Measurements from ENCODE around the gene AMBP. TPM values are rescaled to one million over a fixed set of nuclear protein-coding genes. Genes with fewer than 3 reads are reported as not detected.

The AMBP gene
- total and polyA plus RNA-seq, 2 experiments from 2014 or later, result 0.64 TPM; not detected in 1

- H3K27ac ChIP-seq, result no peak overlapping the region
- DNase-seq (ENCODE audit: low read depth in 1 of 2, low spot score in 1 of 2), result no peak
- H3K27me3 ChIP-seq, result no peaks in the 10 kb centered on the region
- H3K9me3 ChIP-seq (ENCODE audit: low read depth), result no peaks in the 10 kb centered on the region
- TF ChIP-seq, protein P1, sequence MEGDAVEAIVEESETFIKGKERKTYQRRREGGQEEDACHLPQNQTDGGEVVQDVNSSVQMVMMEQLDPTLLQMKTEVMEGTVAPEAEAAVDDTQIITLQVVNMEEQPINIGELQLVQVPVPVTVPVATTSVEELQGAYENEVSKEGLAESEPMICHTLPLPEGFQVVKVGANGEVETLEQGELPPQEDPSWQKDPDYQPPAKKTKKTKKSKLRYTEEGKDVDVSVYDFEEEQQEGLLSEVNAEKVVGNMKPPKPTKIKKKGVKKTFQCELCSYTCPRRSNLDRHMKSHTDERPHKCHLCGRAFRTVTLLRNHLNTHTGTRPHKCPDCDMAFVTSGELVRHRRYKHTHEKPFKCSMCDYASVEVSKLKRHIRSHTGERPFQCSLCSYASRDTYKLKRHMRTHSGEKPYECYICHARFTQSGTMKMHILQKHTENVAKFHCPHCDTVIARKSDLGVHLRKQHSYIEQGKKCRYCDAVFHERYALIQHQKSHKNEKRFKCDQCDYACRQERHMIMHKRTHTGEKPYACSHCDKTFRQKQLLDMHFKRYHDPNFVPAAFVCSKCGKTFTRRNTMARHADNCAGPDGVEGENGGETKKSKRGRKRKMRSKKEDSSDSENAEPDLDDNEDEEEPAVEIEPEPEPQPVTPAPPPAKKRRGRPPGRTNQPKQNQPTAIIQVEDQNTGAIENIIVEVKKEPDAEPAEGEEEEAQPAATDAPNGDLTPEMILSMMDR (IDR thresholded peaks at IDR 0.05; ENCODE audit: low read depth, low read length), result no peak
- no peaks in the 10 kb centered on the region for H3K36me3 ChIP-seq
- H3K4me3 ChIP-seq, result no peak overlapping the region
- no peaks in the 10 kb centered on the region for H3K4me1 ChIP-seq (ENCODE audit: low read depth)
These were observed 13.6 kb upstream of the AMBP start for GRCh38 chr9:114091711-114092110.

DNA sequence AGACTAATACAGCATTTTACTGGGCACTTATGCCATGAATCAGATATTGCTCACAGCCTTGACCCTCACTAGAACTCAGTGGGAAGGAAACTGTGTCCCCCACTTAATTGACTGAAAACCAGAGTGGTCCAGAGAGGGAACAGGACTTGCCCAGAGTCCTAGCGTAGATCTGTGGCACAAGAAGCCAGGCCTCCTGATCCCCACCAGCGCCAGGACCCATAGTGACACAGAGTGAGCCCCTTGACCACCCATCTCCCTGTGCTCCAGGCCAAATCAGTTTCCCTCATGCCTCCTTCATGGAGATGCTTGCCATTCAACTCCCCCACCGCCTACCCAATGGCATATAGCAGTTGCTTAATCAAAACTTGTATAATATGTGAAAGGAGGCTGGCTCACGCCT is 12.7 kb upstream of the AMBP start:
- DNase-seq (ENCODE audit: low read depth in 1 of 2, low spot score in 1 of 2), result no peak
- no peaks in the 10 kb centered on the region for H3K4me1 ChIP-seq (ENCODE audit: low read depth)

DNA sequence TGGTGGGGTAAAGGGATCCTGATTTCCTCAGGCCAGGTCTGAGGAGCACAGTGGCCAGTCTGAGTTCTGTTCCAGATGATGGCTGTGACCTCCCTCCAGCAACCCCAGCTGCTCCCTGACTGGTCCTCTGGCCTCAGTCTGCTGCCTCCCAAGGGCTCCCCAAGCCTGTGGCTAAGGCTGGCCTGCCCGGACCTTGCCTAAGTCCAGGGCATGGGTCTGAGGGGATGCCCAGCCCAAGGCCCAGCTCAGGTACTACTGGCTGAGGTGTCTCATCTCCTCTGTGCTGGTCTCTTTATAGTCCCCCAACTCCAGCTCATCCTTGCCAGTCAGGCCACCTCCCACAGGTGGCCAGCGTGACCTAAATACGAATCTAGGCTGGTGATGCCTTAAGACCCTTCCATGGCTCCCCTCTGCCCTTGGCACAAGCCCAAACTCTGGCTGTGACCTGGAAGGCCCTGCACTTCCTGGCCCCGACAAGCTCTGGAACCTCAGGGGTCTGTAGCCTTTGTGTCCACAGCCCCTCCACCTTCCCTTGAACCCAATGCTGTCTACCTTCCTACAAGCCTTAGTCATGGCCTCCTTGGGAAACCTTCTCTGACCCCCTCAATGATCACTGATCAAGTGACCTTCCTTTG is 11.2 kb upstream of the AMBP start:
- DNase-seq (ENCODE audit: low read depth in 1 of 2, low spot score in 1 of 2), result no peak
- Histone ChIP-seq H3K4me1 (ENCODE audit: low read depth) (no peaks in the 10 kb centered on the region), H3K4me3 (no peak overlapping the region), H3K36me3 (no peaks in the 10 kb centered on the region), H3K9me3 (ENCODE audit: low read depth) (no peaks in the 10 kb centered on the region), H3K27me3 (no peaks in the 10 kb centered on the region), H3K27ac (no peak overlapping the region)
- TF ChIP-seq, protein P1 (IDR thresholded peaks at IDR 0.05; ENCODE audit: low read depth, low read length), result no peak

More for the DNA sequence above, 12.7 kb upstream of the AMBP start:
- TF ChIP-seq, protein P1 (IDR thresholded peaks at IDR 0.05; ENCODE audit: low read depth, low read length), result no peak
- H3K9me3 ChIP-seq (ENCODE audit: low read depth), result no peaks in the 10 kb centered on the region
- H3K4me3 ChIP-seq, result no peak overlapping the region
- no peaks in the 10 kb centered on the region for H3K36me3 ChIP-seq
- H3K27ac ChIP-seq, result no peak overlapping the region
- no peaks in the 10 kb centered on the region for H3K27me3 ChIP-seq

GRCh38 chr9:114088571-114089170 is 10.6 kb upstream of the AMBP start:
- Histone ChIP-seq H3K4me3 (no peak overlapping the region), H3K27me3 (no peaks in the 10 kb centered on the region), H3K9me3 (ENCODE audit: low read depth) (no peaks in the 10 kb centered on the region), H3K4me1 (ENCODE audit: low read depth) (no peaks in the 10 kb centered on the region), H3K27ac (no peak overlapping the region), H3K36me3 (no peaks in the 10 kb centered on the region)
- TF ChIP-seq, protein P1 (IDR thresholded peaks at IDR 0.05; ENCODE audit: low read depth, low read length), result no peak
- no peak for DNase-seq (ENCODE audit: low read depth in 1 of 2, low spot score in 1 of 2)

GRCh38 chr9:114087721-114088120 is 9.6 kb upstream of the AMBP start:
- no peaks in the 10 kb centered on the region for H3K36me3 ChIP-seq
- no peak overlapping the region for H3K4me3 ChIP-seq
- no peak overlapping the region for H3K27ac ChIP-seq
- H3K9me3 ChIP-seq (ENCODE audit: low read depth), result no peaks in the 10 kb centered on the region
- TF ChIP-seq, protein P1 (IDR thresholded peaks at IDR 0.05; ENCODE audit: low read depth, low read length), result no peak
- no peaks in the 10 kb centered on the region for H3K4me1 ChIP-seq (ENCODE audit: low read depth)
- DNase-seq (ENCODE audit: low read depth in 1 of 2, low spot score in 1 of 2), result no peak
- no peaks in the 10 kb centered on the region for H3K27me3 ChIP-seq

All from cardiac muscle cell (in vitro differentiated cells and primary cell).